ENCODE results near the gene ARFGEF2.

DNA sequence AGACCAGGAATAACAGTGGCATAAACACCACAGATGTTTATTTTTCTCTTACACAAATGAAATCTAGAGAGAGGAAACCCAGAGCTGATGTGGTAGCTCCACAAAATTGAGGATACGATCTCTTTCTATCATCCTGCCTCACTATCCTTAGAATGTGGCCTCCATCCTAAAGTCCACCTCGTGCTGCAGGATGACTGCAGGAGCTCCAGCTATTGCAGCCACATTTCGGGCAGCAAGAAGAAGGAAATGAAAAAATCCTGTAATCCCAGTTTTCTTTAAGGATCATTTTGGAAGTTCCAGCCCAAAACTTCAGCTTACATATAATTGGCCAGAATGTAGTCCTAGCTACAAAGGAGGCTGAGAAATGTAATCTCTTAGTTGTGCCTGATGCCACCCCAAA, 41.2 kb upstream of the ARFGEF2 start:
- no peak for TF ChIP-seq CTCF (IDR thresholded peaks at IDR 0.05)
- TF ChIP-seq POLR2A (IDR thresholded peaks at IDR 0.05): no peak

Data from lower leg skin (tissue), 3 donors.